HEK293 (cell line): ENCODE results near the gene YEATS4.

Experiments used
- CTCF ChIA-PET: fragments of 350-600 bp; formaldehyde crosslinking; extraction: SDS; loops from one replicate; lab custom pipeline; 2021; ENCODE audit warnings: antibody characterized with exemption; lab: Yijun Ruan, JAX
- POLR2A ChIA-PET: fragments of 300-600 bp; formaldehyde crosslinking; extraction: SDS; loops from one replicate; lab custom pipeline; 2020; ENCODE audit warnings: antibody characterized with exemption, inconsistent platforms; lab: Yijun Ruan, JAX
- H3K27ac ChIP-seq: fragments of 200-500 bp; sonication (Bioruptor generic); 2 replicates; pipeline ENCODE4 v1.5.1; 2014; ENCODE audit warnings: low read depth, low read length, control low read depth, inconsistent platforms; ENCODE audit errors: extremely low read depth
- H3K36me3 ChIP-seq, 2 experiments: fragments of 200-500 bp in 1 of 2; sonication (Bioruptor generic) in 1 of 2; 1 replicate in 1 of 2; 2 replicates in 1 of 2; pipeline ENCODE4 v1.5.1; 2014 to 2017; ENCODE audit warnings: inconsistent platforms in 2 of 2, low read length in 2 of 2; ENCODE audit not compliant: control insufficient read depth in 2 of 2, insufficient read depth in 1 of 2
- H3K4me1 ChIP-seq: fragments of 200-500 bp; sonication (Bioruptor generic); 2 replicates; pipeline ENCODE4 v1.5.1; 2014; ENCODE audit warnings: mild to moderate bottlenecking, low read length, inconsistent platforms; ENCODE audit not compliant: control insufficient read depth, insufficient read depth
- H3K4me3 ChIP-seq: 2 replicates; pipeline ENCODE4 v1.5.1; 2011; ENCODE audit warnings: low read depth, mild to moderate bottlenecking, control low read depth, low read length, moderate library complexity
- H3K9me3 ChIP-seq: fragments of 200-500 bp; sonication (Bioruptor generic); 2 replicates; pipeline ENCODE4 v1.5.1; 2014; ENCODE audit warnings: low read depth, low read length, inconsistent platforms; ENCODE audit not compliant: control insufficient read depth, insufficient read depth
- GFI1B ChIP-seq: fragments of 450-650 bp; formaldehyde crosslinking; IDR thresholded peaks from 2 replicates; pipeline ENCODE4 v1.5.1; 2016; ENCODE audit warnings: missing biosample characterization, missing genetic modification characterization
- OVOL3 ChIP-seq: fragments of 450-650 bp; formaldehyde crosslinking; IDR thresholded peaks from 2 replicates; pipeline ENCODE4 v1.5.1; 2016; ENCODE audit warnings: missing biosample characterization, missing genetic modification characterization
- REST ChIP-seq: fragments of 450-650 bp; formaldehyde crosslinking; IDR thresholded peaks from 2 replicates; pipeline ENCODE4 v1.5.1; 2016; ENCODE audit warnings: missing biosample characterization, missing genetic modification characterization
- ZBTB48 ChIP-seq: fragments of 450-650 bp; formaldehyde crosslinking; IDR thresholded peaks from 2 replicates; pipeline ENCODE4 v1.5.1; 2016; ENCODE audit warnings: missing biosample characterization, missing genetic modification characterization
- ZNF132 ChIP-seq: fragments of 450-650 bp; formaldehyde crosslinking; IDR thresholded peaks from 2 replicates; pipeline ENCODE4 v1.5.1; 2017; ENCODE audit warnings: missing biosample characterization, missing genetic modification characterization, borderline replicate concordance
- ZNF211 ChIP-seq: fragments of 450-650 bp; formaldehyde crosslinking; IDR thresholded peaks from 2 replicates; pipeline ENCODE4 v1.5.1; 2016; ENCODE audit warnings: low read depth, missing biosample characterization, missing genetic modification characterization
- ZNF423 ChIP-seq: fragments of 450-650 bp; formaldehyde crosslinking; IDR thresholded peaks from 2 replicates; pipeline ENCODE4 v1.5.1; 2016; ENCODE audit warnings: missing biosample characterization, missing genetic modification characterization
- ZNF488 ChIP-seq: fragments of 450-650 bp; formaldehyde crosslinking; IDR thresholded peaks from 2 replicates; pipeline ENCODE4 v1.5.1; 2016; ENCODE audit warnings: missing biosample characterization, missing genetic modification characterization
- TF ChIP-seq, protein P1 (sequence below): fragments of 450-650 bp; formaldehyde crosslinking; IDR thresholded peaks from 2 replicates; pipeline ENCODE4 v1.5.1; 2016; ENCODE audit warnings: missing biosample characterization, missing genetic modification characterization, borderline replicate concordance

The YEATS4 gene

GRCh38 chr12:69438539-69438938 lies 79.0 kb downstream of the YEATS4 start:
- Histone ChIP-seq H3K4me3 (no peak overlapping the region), H3K27ac (no peak overlapping the region), H3K4me1 (no peaks in the 10 kb centered on the region), H3K36me3 (no peaks in the 10 kb centered on the region), H3K9me3 (no peaks in the 10 kb centered on the region)
- no peak for TF ChIP-seq ZNF488 (tag by site-specific recombination)
- no peak for TF ChIP-seq ZBTB48
- no peak for TF ChIP-seq OVOL3 (tag by site-specific recombination)
- no peak for TF ChIP-seq ZNF423 (tag by site-specific recombination)
- TF ChIP-seq ZNF132 (tag by site-specific recombination): no peak
- TF ChIP-seq, protein P1, sequence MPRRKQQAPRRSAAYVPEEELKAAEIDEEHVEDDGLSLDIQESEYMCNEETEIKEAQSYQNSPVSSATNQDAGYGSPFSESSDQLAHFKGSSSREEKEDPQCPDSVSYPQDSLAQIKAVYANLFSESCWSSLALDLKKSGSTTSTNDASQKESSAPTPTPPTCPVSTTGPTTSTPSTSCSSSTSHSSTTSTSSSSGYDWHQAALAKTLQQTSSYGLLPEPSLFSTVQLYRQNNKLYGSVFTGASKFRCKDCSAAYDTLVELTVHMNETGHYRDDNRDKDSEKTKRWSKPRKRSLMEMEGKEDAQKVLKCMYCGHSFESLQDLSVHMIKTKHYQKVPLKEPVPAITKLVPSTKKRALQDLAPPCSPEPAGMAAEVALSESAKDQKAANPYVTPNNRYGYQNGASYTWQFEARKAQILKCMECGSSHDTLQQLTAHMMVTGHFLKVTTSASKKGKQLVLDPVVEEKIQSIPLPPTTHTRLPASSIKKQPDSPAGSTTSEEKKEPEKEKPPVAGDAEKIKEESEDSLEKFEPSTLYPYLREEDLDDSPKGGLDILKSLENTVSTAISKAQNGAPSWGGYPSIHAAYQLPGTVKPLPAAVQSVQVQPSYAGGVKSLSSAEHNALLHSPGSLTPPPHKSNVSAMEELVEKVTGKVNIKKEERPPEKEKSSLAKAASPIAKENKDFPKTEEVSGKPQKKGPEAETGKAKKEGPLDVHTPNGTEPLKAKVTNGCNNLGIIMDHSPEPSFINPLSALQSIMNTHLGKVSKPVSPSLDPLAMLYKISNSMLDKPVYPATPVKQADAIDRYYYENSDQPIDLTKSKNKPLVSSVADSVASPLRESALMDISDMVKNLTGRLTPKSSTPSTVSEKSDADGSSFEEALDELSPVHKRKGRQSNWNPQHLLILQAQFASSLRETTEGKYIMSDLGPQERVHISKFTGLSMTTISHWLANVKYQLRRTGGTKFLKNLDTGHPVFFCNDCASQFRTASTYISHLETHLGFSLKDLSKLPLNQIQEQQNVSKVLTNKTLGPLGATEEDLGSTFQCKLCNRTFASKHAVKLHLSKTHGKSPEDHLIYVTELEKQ (tag by site-specific recombination): no peak
- TF ChIP-seq GFI1B (tag by site-specific recombination): no peak
- POLR2A ChIA-PET: no interaction called here
- CTCF ChIA-PET: interaction anchor here (0.6 kb wide), 1 partner anchor 132 kb away, joined by 3 read pairs; no protein-coding TSS in a partner anchor

- CTCF ChIA-PET: no interaction called here
These were observed 80.5 kb downstream of the YEATS4 start for GRCh38 chr12:69440016-69440415.

More at GRCh38 chr12:69440016-69440415, 80.5 kb downstream of the YEATS4 start:
- POLR2A ChIA-PET: no interaction called here
- H3K4me3 ChIP-seq: no peak overlapping the region
- no peaks in the 10 kb centered on the region for H3K4me1 ChIP-seq
- H3K27ac ChIP-seq: no peak overlapping the region
- TF ChIP-seq ZNF211 (tag by site-specific recombination) (no peak), REST (tag by site-specific recombination) (no peak)
- H3K9me3 ChIP-seq: no peaks in the 10 kb centered on the region
- no peaks in the 10 kb centered on the region for H3K36me3 ChIP-seq
